Sigmoid colon (tissue), 4 donors: ENCODE measurements around the gene HNRNPU.

Experiments used
- CTCF ChIP-seq, 4 experiments: fragments of 450-650 bp in 3 of 4; fragments of 200-600 bp in 1 of 4; IDR thresholded peaks; one replicate each; pipeline ENCODE4 v1.5.1; 2016 to 2019; ENCODE audit warnings: antibody characterized with exemption in 4 of 4, mild to moderate bottlenecking in 3 of 4, moderate library complexity in 2 of 4
- POLR2A ChIP-seq, 2 donors: fragments of 450-650 bp; IDR thresholded peaks; one replicate each; pipeline ENCODE4 v1.6.1; 2016; ENCODE audit warnings: antibody characterized with exemption in 2 of 2, mild to moderate bottlenecking in 2 of 2, moderate library complexity in 2 of 2
- POLR2AphosphoS5 ChIP-seq, 4 donors: sonication (generic); formaldehyde crosslinking; IDR thresholded peaks; one replicate each; pipeline ENCODE4 v1.6.1; 2017; ENCODE audit warnings: antibody characterized with exemption in 4 of 4

- no peak for TF ChIP-seq POLR2A (IDR thresholded peaks at IDR 0.05)
- TF ChIP-seq CTCF (IDR thresholded peaks at IDR 0.05) = no peak
- no peak for TF ChIP-seq POLR2AphosphoS5 (IDR thresholded peaks at IDR 0.05)
These were observed 24.7 kb downstream of the HNRNPU start for GRCh38 chr1:244839656-244840055.
